Activated effector memory CD4-positive, alpha-beta T cell treated with anti-CD3 and anti-CD28 coated beads, Interleukin-2, amount 50 U/mL, for 16 hours (primary cell): ENCODE results near the gene TSTD2.
"Not testable (repeated sequence)": the region's sequence is repeated elsewhere in the genome, so short reads cannot be mapped to it uniquely, and the experiment has no call there.

Source experiments
- DNase-seq: peaks from one replicate; pipeline ENCODE4 v3.0.0-alpha.2; 2020

Gene TSTD2

DNA sequence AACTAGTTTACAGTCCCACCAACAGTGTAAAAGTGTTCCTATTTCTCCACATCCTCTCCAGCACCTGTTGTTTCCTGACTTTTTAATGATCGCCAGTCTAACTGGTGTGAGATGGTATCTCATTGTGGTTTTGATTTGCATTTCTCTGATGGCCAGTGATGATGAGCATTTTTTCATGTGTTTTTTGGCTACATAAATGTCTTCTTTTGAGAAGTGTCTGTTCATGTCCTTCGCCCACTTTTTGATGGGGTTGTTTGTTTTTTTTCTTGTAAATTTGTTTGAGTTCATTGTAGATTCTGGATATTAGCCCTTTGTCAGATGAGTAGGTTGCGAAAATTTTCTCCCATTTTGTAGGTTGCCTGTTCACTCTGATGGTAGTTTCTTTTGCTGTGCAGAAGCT, 51.6 kb downstream of the TSTD2 start:
- DNase-seq, result not testable (repeated sequence)

DNA sequence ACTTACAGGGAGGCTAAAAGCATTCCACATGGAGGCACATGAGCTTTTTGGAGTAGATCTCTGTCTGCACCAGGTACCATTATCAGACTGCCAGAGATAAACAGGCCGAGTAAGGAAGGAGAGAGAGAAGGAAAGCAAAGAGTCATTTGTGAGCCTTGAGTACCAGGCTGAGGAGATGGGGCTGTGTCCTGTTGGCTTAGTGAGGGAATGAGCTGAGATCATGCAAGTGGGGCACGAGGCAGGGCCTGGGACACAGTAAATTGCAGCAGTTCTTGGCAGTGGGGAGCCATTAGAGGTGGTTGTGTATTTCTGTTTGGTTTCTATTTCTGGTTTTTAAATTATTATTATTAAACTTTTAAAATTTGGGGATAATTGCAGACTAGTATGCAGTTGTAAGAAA, 53.3 kb downstream of the TSTD2 start:
- DNase-seq, result no peak

DNA sequence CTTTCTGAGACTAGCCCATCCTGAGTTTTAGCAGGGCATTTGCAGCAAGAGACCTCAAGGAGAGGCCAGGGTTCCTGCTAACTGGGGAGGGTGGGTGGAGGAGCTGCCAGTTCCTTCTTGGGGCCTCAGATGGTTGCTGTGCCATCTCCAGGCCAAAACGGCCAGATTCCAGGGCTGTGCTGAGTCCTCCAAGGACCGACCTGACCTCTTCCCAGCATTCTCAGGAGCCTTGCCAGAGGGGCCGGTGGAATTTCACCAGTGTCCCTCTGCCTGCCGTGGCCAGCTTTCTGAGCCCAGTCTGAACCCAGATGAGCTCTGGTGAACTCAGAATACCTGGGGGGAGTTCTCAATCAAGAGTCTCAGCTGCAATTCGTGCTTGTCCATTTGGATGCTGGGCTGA, 54.3 kb downstream of the TSTD2 start:
- DNase-seq, result no peak

DNA sequence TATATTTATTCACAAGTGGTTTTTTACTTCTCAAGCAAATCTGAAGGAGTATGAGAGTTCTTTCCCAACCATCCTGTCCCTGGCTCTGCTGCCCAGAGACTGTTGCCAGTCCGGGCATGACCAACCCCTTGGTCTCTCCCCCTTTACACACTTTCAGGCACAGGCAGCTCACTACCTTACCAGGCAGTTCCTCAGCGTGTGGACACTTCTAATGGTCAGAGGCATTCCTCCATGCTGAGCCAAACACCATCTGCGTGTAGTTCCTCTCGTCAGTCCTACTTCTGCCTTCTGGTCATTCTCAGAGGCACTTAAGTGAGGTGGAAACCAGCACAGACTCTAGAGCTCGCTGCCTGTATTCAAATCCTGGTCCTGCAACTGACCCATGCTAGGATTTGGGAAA, 56.1 kb downstream of the TSTD2 start:
- no peak for DNase-seq

DNA sequence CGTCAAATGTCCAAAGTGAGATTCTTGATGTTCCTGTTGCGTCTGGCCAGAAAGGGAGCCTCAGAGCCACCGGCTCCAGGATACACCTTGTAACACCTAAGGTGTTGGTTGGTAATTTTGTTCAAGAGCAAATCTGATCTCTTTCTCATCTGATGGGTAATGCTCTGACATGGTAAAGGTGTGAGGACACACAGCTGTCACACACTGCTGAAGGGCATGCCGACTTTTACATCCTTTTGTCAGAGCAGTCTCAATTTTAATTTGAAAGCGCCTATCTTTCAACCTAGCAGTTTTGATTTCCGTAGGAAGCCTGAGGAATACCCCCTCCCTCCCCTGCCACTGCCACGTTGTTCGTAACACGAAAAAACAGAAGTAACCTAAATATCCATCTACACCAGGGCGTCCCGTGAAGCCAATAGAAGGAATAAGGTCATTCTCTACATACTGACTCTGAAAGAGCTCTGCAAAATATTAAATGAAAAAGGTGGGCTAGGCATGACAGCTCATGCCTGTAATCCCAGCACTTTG, 57.4 kb downstream of the TSTD2 start:
- peak; percentile 24 for DNase-seq

DNA sequence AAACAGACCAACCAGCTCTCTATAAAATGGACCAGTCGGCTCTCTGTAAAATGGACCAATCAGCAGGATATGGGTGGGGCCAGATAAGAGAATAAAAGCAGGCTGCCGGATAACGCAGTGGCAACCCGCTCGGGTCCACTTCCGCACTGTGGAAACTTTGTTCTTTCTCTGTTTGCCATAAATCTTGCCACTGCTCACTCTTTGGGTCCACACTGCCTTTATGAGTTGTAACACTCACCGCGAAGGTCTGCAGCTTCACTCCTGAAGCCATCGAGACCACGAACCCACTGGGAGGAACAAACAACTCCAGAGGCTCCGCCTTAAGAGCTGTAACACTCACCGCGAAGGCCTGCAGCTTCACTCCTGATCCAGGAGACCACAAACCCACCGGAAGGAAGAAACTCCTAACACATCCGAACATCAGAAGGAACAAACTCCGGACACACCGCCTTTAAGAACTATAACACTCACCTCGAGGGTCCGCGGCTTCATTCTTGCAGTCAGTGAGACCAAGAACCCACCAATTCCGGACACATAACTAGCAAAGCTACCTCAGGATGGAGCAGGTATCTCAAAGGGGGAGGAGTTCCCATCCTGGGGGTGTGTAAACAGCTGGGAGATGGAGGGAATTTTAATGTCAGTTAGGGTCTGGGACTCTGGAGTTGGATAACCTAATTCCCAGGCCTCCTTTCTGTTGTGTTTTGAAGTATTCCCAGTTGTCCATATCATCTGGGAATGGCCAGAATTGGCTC, 58.1 kb downstream of the TSTD2 start:
- DNase-seq, result peak; percentile 72

DNA sequence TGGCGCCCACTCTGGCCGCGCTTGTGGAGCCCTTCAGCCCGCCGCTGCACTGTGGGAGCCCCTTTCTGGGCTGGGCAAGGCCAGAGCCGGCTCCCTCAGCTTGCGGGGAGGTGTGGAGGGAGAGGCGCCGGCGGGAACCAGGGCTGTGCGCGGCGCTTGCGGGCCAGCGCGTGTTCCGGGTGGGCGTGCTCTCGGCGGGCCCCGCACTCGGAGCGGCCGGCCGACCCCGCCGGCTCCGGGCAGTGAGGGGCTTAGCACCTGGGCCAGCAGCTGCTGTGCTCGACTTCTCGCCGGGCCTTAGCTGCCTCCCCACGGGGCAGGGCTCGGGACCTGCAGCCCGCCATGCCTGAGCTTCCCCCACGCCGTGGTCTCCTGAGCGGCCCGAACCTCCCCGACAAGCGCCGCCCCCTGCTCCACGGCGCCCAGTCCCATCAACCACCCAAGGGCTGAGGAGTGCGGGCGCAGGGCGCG, 59.0 kb downstream of the TSTD2 start:
- peak; percentile 31 for DNase-seq

DNA sequence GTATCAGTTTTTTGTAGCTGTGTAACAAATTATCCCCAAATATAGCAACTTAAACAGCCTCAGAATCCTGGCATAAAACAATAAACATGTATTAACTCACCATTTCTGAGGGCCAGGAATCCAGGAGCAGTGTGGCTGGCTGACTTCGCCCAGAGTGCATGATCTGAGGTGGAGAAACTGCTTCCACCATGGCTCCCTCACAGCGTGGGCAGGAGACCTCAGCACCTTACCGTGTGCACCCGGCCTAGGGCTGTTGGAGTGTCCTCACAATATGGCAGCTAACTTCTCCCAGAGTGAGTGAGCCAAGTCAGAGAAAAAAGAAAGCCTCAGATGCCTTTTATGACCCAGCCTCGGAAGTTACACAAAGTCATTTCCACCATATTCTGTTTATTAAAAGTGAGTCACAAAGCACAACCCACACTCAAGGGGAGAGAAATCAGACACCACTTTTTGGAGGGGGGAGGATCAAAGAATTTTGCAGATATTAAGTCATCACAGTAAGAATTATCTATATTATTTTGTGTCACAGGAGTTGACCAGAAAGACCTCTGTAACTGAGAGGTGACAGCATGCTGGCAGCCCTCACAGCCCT, 59.6 kb downstream of the TSTD2 start:
- DNase-seq, result peak; percentile 33

DNA sequence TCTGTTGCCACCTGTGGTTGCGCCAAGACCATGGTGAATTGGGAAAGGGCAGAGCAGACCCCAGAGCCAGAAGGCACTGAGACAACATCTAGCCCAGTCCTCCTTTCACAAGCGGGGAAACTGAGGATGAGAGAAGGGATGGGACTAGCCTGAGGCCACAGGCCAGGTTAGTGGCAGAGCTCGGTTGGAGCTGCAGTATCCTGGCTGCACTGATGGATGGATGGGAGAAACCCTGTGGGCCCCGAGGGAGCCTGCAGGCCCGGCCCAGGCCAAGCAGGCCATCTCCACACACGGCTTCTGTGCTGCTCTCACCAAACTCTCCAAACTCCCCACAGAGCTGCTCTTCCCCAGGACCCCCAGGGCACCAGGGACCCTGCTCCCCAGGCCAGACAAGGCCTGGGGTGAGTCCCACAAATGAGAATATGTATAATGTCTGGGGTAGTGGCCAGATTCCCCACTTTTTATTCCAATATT, 60.2 kb downstream of the TSTD2 start:
- DNase-seq, result peak; percentile 27

DNA sequence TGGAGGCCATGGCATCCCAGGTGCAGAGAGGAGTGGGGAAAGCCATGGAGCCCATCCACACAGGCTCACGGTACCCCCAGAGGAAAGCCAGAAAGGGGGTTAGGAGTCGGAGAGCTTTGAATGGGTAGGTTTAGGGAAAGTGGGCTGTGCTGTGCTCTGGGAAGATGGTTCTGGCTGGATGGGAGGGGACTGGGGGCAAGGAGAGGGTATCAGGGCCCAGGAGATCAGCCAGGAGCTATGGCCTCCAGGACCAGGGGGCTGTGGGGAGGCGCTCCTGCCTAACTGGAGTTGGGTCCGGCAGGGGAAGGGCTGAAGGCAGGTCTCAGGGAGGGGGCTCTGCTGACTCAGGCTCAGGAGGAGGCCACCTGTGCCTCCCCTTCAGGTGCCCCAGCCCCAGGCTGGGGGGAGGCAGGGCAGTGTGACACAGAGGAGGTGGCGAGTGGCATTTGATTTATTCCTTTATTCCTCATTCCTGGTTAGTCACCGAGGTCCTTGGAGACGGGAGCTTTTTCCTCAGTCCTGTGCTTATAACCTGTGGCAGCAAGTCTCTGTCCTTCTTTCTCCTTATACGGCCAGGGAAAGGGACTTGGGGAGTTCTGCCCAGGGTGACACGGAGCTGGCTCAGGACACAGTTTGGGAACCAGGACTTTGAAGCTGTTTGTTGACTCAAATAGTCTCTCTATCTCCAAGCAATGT, 60.8 kb downstream of the TSTD2 start:
- peak; percentile 50 for DNase-seq

DNA sequence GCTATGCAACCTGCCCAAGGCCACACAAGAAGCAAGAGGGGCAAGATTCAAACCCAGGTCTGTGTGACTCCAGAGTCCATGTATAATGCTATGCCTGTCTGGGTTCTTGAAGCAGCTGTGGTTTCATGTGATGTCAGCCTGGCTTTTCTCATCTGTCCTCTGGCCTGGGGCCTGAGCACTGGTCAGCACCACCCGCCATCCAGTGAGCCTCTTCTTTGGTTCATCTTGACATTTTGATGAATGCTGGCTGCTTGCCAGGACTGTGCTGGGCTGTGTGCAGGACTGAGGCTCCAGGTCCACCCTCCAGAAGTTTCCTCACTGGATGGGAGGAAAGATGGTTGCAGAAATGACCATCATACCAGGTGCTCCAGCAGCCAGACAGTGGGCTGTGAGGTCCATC, 61.5 kb downstream of the TSTD2 start:
- DNase-seq, result no peak

DNA sequence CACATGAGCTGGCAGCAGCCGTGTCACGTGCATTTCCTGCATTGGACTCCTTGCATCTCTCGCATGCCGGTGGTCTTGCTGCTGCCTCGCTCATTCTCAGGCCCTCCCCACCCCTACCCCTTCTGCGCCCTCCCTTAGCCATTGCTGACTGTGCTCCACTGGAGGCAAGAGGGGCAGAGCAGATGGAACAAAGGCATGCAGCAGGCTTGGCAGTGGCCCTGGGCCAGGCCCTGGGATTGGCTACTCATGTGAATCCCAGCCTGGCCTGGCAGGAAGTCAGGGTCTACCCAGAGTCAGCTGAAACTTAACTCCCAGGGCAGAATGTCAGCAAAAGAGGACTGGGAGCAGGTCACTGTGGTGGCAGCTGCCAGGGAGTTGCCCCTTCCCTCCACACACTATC, 62.3 kb downstream of the TSTD2 start:
- peak; percentile 39 for DNase-seq

DNA sequence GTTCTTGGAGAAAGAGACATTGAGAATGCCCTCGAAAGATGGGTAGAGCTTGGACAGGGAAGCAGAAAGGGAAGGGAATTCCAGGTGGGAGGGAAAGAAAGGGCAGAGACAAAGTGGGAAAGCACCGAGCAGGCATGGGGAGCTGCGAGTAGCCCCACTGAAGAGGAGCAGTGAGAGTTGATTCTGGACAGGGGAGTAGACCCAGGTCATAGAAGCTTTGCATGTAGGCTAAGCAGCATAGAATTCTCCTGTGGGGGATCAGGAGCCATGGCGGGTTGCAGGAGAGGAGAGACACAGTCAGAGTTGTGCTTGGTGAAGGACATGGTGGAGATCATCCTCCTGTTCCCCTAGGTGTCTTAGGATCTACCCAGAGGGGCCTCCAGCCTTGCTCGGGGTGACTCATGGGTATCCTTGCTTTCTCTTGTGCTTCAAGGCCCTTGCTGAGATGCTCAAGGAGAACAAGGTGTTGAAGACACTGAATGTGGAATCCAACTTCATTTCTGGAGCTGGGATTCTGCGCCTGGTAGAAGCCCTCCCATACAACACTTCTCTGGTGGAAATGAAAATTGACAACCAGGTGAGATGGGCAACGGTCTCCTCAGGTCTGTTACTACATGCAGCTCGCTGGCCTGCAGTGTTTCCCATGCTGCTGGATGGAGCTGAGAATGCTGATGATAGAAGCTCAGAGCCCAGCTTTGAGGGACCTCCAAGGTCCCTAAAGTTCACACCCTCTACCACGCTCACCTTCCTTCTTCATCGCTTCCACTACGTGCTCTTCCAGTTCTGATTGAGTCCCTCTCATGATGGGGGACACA, 64.5 kb downstream of the TSTD2 start:
- DNase-seq, result peak; percentile 27

DNA sequence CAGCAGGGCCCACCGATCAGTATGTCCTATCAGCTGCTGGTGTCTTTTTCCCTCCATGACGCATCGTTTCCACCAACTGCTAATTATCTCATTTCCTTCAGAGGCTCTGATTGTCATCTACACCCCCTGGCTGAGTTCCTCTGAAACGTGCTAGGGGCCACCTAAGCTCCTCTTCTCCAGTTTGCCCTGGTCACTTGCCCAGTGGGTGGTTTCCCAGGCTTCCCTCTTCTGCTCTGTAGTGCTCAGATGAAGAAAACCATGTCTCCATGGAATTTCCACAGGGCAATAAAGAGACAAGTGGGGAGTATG, 65.3 kb downstream of the TSTD2 start:
- no peak for DNase-seq

DNA sequence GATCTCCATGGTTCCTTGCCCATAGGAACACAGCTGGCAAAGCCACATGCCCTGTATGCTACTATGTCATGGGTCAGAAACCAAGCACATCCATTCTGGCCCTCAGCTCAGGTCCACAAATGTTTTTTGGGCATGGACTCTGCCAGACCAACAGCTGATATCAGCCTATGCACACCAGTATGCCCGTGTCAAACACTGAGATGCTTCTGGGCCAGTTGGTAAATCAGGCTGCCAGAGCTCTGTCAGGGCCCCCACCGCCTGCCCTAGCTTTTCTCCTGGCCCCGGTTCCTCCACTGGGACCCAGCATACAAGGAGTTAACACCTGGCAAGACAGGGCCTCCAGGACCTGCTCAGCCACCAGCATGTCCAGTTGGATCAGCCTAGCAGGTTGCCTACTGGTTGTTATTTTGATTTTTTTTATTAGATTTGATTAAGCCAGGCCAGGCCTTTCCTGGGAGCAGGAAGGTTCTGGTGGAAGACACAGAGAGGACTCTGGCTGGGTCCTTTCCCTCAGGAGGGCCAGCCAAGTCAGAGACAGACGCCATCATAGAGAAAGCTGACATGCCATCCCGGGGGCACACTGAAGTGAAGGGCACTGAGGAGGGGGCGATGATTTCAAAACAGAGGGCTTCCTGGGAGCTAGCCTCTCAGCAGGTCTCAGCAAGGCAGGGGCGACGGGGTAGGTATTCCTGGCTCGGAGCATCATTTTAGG, 65.8 kb downstream of the TSTD2 start:
- DNase-seq, result peak; percentile 36

DNA sequence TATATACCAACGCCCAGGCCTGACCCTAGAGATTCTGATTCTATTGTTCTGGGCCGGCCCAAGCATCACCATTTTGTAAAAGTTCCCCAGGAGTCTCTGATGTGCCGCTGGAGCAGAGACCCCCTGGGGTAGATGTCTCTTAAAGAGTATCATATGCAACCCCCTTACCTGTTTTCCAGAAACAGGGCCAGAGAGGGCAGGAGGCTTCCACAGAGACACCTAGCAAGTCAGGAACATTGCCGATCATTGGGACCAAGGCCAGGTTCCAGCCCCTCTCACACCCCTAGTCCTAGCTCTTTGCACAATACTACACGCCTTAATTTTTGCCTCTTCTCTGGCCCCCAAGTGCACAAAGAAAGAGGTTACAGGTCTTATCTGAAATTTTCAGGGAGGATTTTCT, 67.9 kb downstream of the TSTD2 start:
- DNase-seq, result peak; percentile 14

DNA sequence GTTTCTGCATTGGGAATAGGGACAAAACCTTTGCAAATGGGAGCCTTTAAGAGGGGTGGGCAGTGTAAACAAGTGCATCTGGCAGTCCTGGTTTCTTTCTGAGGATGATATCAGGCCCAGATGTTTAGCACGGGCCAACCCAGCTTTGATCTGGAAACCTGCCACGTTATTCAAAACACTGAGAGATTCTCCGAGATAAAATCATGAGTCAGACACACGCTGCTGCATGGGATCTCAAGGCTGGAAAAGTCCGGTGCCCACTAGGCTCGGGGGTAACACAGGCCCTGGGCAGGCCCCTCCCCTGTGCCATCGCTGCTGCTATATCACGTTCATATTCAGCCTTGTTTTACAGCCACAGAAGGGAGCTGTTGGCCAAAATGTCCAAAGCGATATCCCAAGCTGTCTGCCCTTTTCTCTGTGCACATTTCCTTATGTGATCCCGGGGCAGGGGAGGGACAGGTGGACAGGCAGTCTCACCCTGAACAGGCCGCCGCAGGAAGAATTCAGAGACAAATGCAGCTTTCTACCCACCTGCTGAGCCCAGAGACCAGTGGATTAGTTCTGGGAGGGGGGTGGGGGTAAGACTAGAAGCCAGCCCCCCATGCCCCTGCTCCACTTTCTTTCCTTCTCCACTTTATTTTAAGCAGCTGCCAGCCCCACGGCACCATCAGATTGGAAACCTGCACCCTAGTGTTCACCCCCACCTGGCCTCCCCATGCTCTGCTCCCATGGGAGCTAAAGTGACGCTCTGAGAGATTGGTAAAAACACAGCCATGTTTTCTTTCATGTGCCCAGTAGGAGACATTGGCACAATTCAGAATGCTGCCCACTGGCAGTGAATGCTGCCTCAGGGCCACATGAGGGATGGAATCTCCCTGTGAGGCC, 68.6 kb downstream of the TSTD2 start:
- DNase-seq, result peak; percentile 25

DNA sequence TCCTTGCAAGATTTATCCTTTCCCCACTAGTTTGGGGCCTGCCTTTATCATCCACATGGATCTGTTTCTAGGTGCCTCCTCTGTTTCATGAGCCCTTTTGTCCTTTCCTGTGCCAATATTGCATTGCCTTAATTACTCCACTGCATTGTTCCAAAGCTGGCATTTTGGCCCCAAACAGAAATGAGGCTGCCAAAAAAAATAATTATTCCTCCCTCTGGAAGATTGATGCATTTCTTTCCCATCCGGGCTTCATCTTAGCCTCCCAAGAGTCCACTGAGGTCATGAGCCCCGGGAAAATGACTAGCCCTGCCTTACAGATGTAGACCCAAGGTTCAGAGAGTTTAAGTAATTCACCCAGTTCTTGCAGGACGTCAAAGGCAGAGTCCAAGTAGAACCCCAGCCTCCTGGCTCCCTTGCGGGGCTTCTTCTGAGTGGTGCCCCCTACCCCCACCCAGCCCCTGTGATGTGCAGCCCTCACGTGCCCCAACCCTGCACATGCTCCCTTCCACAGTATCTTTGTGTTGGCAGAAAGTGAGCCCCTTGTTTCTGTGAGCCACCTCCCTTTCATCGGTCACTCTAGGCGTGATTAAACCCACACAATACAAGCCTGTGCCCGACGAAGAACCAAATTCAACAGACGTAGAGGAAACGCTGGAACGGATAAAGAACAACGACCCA, 69.6 kb downstream of the TSTD2 start:
- DNase-seq, result peak; percentile 19

DNA sequence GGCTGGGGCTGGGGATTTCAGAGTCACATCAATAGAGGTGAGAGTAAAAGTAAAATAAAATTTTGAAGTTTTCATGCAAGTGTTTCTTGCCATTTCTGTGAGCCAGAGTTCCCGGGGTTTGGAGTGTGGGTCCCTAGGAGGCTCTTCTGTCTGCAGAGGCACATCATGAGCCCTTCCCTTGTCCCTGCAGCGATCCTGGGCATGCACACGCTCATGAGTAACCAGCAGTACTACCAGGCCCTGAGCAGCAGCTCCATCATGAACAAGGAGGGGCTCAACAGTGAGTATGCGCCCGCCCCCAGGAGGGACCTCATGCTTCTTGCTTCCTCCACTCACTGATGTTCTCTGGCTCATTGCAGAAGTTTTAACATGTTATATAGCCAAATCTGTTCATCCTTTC, 70.6 kb downstream of the TSTD2 start:
- DNase-seq, result peak; percentile 6

DNA sequence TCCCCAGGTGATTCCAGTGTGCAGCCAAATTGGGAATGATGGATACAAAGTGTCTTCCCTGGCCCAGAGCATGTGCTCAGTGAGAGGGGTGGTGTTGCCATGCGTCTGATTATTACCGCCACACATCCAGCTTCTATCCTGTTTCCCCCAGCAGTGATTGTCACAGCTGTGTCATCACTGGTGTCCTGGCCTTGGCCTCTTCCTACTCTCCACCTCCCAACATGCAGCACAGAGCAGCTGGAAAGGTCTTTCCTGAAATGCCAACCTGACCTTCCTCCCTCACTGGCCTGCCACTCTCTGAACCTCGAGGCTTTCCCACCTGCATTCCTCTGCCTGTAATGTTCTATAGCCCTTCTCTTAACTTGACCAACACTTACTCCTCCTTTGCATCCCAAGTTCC, 71.7 kb downstream of the TSTD2 start:
- DNase-seq, result peak; percentile 22

DNA sequence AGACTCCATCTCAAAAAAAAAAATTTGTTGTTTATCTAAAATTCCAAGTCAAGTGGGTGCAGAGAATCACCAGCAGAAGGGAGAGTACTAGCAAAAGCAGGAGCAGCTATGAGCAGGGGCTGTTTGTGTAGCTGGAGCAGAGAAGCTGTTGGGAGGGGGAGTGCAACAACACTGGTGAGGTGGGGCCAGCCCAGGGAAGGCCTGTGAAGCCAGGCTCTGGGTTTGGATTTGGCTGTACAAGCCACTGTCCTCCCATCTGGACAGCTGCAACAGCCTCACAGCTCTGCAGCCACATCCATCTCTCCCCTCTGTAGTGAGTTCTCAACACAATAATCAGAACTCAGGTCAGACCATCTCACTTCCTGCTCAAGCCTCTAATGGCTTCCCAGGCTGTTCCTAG, 72.3 kb downstream of the TSTD2 start:
- DNase-seq, result peak; percentile 50
